Vagina (tissue), 2 donors: ENCODE results near the gene RUNX2.

Experiments
- POLR2A ChIP-seq, 2 donors: fragments of 450-650 bp; IDR thresholded peaks; one replicate each; pipeline ENCODE4 v1.6.1; 2017; ENCODE audit warnings: antibody characterized with exemption in 2 of 2, mild to moderate bottlenecking in 2 of 2, moderate library complexity in 2 of 2
- POLR2AphosphoS5 ChIP-seq, 2 donors: sonication (generic); formaldehyde crosslinking; IDR thresholded peaks; one replicate each; pipeline ENCODE4 v1.9.0; 2017; ENCODE audit warnings: antibody characterized with exemption in 2 of 2, mild to moderate bottlenecking in 2 of 2, low read depth in 1 of 2; ENCODE audit not compliant: insufficient read depth in 1 of 2
- TF ChIP-seq, protein P1 (sequence below), 3 experiments: fragments of 450-650 bp in 2 of 3; fragments of 200-600 bp in 1 of 3; sonication (generic) in 1 of 3; IDR thresholded peaks; one replicate each; pipeline ENCODE4 v1.5.1; 2017 to 2019; ENCODE audit warnings: antibody characterized with exemption in 3 of 3, mild to moderate bottlenecking in 2 of 3, moderate library complexity in 2 of 3

DNA sequence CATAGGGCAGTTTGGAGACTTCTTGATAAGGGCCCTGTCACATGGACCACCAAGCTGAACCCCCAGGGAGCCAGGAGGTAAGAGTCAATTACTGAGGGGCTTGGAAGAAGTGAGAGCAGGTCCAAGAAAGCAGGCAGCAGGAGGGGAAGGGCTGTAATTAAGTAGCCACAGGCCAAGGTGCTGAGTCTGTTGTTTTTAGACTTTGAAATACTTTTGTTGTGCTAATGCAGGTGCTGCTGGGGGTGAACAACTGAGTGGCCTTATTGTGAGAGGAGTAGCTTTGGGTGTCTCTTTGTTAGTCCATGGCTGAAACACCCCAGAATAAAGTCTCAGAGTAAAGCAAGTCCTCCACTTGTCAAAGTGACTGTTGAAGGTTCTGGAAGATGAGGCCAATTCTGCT, 316.6 kb downstream of the RUNX2 start:
- TF ChIP-seq, protein P1, sequence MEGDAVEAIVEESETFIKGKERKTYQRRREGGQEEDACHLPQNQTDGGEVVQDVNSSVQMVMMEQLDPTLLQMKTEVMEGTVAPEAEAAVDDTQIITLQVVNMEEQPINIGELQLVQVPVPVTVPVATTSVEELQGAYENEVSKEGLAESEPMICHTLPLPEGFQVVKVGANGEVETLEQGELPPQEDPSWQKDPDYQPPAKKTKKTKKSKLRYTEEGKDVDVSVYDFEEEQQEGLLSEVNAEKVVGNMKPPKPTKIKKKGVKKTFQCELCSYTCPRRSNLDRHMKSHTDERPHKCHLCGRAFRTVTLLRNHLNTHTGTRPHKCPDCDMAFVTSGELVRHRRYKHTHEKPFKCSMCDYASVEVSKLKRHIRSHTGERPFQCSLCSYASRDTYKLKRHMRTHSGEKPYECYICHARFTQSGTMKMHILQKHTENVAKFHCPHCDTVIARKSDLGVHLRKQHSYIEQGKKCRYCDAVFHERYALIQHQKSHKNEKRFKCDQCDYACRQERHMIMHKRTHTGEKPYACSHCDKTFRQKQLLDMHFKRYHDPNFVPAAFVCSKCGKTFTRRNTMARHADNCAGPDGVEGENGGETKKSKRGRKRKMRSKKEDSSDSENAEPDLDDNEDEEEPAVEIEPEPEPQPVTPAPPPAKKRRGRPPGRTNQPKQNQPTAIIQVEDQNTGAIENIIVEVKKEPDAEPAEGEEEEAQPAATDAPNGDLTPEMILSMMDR (IDR thresholded peaks at IDR 0.05), result no peak
- TF ChIP-seq POLR2A (IDR thresholded peaks at IDR 0.05) (no peak), POLR2AphosphoS5 (IDR thresholded peaks at IDR 0.05; ENCODE audit: insufficient read depth in 1 of 2, low read depth in 1 of 2) (no peak)
